ENCODE measurements around the gene CDC42SE2. TPM values are rescaled to one million over a fixed set of nuclear protein-coding genes. Genes with fewer than 3 reads are reported as not detected.
"Not testable (repeated sequence)": the region's sequence is repeated elsewhere in the genome, so short reads cannot be mapped to it uniquely, and the experiment has no call there.

The CDC42SE2 gene
- total RNA-seq, 1 donor from 2014 or later: 170 TPM

GRCh38 chr5:131321066-131321465 is 57.2 kb downstream of the CDC42SE2 start:
- no peak for DNase-seq

- no peak for DNase-seq
Observed at GRCh38 chr5:131322926-131323325, 59.1 kb downstream of the CDC42SE2 start.

GRCh38 chr5:131323378-131323777 is 59.5 kb downstream of the CDC42SE2 start:
- DNase-seq: no peak

- DNase-seq: peak; percentile 15
Observed at GRCh38 chr5:131324303-131324702, 60.5 kb downstream of the CDC42SE2 start.

GRCh38 chr5:131328536-131329285 is 64.9 kb downstream of the CDC42SE2 start:
- DNase-seq: no peak

- DNase-seq: no peak
Observed at GRCh38 chr5:131329286-131329560, 65.4 kb downstream of the CDC42SE2 start.

- no peak for DNase-seq
Observed at GRCh38 chr5:131330031-131330430, 66.2 kb downstream of the CDC42SE2 start.

- not testable (repeated sequence) for DNase-seq
Observed at GRCh38 chr5:131335756-131336155, 71.9 kb downstream of the CDC42SE2 start.

- not testable (repeated sequence) for DNase-seq
Observed at GRCh38 chr5:131336801-131337200, 72.9 kb downstream of the CDC42SE2 start.

GRCh38 chr5:131337240-131338050 is 73.6 kb downstream of the CDC42SE2 start:
- not testable (repeated sequence) for DNase-seq

- DNase-seq: no peak
Observed at GRCh38 chr5:131338051-131338453, 74.2 kb downstream of the CDC42SE2 start.

GRCh38 chr5:131344288-131344687 is 80.4 kb downstream of the CDC42SE2 start:
- not testable (repeated sequence) for DNase-seq

GRCh38 chr5:131346204-131346603 is 82.4 kb downstream of the CDC42SE2 start:
- DNase-seq: not testable (repeated sequence)

- DNase-seq: no peak
Observed at GRCh38 chr5:131353991-131354390, 90.1 kb downstream of the CDC42SE2 start.

GRCh38 chr5:131355971-131356528 is 92.2 kb downstream of the CDC42SE2 start:
- DNase-seq: no peak

GRCh38 chr5:131356619-131357018 is 92.8 kb downstream of the CDC42SE2 start:
- DNase-seq: no peak

- no peak for DNase-seq
Observed at GRCh38 chr5:131357739-131358561, 94.1 kb downstream of the CDC42SE2 start.

- DNase-seq: no peak
Observed at GRCh38 chr5:131361677-131362315, 97.9 kb downstream of the CDC42SE2 start.

- DNase-seq: no peak
Observed at GRCh38 chr5:131363811-131364506, 100.1 kb downstream of the CDC42SE2 start.

- no peak for DNase-seq
Observed at GRCh38 chr5:131364507-131365050, 100.7 kb downstream of the CDC42SE2 start.

- no peak for DNase-seq
Observed at GRCh38 chr5:131366428-131366827, 102.6 kb downstream of the CDC42SE2 start.

Measured in occipital lobe (tissue), 2 donors.